Measurements from ENCODE around the gene RARB.

RARB gene

DNA sequence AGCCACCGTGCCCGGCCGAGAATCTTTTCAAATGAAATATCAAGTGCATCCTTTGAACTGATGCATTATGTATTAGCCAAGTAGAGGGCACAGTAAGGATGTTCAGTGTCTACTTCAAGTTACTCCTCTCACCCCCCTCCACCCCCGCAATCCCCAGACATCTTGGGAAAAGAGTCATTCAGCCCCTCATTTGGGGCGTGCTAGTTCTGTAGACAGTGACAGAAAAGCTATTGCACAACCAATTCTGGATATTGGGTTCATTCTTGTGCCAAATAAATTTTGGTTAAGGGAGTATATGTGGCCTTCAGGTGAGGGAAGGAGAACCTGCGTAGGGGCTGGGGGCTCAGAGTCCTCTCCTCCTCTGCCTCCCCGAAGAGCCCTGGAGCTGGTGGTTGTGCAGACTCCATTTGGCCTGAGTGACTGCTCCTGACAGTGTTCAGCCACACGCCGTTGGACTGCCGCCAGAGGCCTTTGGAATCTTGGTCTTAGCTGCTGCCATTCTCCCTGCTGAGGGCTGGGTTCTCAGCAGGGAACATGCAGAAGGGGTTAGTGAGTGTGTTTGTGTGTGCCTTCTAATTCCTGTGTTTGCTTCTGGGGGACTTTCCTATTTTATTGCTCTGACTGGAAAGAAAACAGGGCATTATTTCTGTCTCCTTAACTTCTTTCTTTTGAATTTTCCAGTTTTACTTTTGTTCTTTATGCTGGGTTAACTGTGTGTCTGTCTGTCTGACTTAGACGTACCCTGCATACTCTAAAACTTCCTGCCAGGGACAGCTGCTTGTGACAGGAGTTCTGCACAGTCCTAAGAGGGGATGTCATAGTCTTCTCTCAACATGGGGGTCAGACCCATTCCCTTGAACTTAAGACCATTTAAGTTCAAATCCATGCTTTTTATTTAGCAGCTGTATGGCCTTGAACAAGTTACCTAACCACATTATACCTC lies 21.0 kb downstream of the RARB start:
- DNase-seq, result peak; percentile 63 to 88

DNA sequence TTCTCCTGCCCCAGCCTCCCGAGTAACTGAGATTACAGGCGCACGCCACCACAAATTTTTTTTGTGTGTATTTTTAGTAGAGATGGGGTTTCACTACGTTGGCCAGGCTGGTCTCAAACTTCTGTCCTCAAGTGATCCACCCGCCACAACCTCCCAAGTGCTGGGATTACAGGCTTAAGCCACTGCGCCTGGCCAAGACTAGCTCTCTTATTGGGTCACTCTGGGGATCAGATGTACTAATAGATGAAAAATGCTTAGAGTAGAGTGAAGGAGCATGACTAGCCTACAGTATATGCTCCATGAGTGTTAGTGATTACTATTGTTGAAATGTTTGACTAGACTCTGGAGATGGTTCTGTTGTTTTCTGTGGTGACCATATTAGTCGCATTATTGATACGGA lies 21.8 kb downstream of the RARB start:
- DNase-seq, result no peak

DNA sequence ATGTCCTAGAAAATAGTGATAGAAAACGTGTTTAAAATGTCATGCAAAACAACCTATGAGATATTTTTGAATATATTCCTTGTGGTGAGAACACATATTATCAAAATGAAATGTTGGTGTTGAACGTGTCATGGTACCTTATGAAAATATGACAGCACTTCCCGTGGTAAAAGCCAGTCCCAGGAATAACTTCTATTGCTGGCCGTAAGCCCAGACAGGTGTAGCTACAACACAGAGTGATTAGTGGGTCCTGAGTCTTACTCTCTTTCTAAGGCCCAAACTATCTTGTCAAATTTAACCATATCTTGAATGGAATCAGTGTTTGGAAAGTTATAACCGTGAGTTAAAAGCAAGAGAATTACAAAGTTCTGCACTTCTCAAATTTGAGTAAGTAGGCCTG lies 24.1 kb downstream of the RARB start:
- DNase-seq, result no peak

DNA sequence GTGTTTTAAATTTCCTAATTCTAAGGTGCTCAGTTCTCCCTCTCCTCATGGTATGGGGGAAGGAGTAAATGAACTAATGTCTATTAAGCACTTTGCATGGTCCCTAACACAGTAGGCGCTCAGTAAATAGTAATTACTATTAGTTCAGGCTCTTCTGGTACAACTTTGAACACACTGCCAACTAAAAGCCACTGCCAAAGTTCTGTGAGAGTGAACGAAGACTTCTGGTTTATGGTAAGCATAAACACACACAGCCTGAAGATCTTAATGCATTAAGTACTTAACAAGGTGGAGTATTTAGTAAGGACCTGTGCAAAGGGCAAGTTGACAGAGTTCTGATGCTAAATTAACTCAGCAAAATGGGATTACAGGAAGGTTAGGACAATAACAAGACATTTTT lies 24.7 kb downstream of the RARB start:
- peak in 1 of 2 experiments; percentile 13 for DNase-seq

DNA sequence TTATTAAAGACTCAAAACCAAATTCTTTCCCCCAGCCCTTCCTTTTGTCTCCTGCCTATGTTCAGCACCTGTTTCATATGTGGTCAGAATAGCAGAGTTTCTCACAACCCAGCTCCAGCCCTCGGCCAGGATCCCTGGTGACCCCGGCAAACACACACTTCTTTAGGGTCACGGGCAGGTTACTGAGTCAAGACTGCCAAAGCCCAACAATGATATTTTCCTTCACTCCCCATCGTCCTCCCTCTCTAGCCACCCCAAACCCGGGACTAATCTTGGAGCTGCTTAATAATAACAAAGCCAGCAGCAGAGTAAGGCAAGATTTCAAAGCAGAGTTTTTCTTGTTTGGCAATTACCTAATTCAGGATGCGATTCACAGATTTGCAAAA lies 25.5 kb downstream of the RARB start:
- DNase-seq, result no peak

DNA sequence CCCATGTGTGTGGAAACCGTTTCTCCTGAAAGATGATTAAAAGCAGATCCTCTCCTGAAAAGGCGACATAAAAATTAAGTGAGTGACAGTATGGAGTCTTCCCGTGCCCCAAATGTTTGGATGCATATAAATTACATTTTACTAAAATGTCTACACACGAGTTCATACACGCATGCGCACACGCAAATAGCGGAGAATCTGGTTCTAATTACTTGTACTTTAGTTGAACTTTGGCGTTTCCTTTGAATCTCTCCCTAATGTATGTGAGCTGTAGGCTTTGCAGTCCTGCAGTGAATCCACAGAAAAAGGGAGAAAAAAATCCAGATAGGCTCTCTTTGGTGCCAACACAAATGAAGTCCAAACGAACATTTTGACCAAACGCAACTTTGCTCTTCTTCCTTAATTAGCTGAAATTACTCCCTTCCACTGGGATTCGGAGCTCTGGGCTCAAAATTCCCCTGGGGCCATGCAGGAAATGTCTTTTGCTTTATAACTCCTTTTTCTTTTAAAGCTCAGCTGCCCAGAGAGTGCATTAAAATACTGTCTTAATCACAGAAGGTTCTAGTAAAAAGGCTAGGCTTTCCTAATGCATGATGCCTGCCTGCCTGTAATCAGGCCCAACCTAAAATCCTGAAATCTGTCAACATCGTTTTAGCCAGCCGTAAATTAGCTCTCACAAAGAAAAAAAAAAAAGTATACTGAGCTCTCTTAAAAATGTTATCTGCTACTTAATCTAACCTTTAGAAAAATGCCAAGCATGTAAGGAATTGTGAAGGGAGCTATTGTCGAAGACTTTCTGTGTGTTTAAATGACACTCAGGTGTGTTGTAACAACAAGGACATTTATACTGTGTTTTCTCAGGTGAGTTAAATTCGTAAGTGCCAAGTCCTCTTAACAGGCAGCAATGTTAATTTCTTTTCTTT lies 26.2 kb downstream of the RARB start:
- DNase-seq, result no peak

DNA sequence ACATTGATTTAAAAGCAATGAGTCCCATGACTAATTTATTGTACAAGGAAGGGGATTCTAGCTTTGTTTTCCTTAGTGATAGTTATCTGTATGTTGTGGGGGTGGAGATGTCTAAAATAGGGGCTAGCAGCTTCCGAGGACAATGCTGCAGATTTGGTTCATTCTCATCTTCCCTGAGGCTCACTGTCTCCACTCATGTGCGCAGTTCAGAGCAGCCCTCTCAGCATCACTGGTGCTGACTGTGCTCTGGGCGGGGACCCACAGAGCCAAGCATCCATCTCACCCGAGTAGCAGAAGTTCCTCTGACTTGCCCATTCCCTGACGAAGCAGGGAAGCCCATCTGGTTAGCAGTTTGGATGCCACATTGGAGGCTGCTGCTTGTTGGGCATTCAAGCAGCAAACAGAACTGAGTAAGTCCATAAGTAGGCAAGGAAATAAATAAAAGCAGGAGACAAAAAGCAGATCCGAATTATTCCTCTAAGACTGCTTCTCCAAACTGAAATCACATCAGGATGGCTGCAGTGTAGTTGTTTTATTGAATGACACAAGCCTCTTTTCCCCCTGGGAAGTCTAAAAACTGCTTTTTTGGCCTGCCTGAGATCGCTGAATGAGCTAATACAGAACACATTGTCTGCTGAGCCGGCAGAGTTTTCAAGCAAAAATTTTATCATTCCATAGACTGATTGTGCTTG lies 27.5 kb downstream of the RARB start:
- peak; percentile 76 to 84 for DNase-seq

DNA sequence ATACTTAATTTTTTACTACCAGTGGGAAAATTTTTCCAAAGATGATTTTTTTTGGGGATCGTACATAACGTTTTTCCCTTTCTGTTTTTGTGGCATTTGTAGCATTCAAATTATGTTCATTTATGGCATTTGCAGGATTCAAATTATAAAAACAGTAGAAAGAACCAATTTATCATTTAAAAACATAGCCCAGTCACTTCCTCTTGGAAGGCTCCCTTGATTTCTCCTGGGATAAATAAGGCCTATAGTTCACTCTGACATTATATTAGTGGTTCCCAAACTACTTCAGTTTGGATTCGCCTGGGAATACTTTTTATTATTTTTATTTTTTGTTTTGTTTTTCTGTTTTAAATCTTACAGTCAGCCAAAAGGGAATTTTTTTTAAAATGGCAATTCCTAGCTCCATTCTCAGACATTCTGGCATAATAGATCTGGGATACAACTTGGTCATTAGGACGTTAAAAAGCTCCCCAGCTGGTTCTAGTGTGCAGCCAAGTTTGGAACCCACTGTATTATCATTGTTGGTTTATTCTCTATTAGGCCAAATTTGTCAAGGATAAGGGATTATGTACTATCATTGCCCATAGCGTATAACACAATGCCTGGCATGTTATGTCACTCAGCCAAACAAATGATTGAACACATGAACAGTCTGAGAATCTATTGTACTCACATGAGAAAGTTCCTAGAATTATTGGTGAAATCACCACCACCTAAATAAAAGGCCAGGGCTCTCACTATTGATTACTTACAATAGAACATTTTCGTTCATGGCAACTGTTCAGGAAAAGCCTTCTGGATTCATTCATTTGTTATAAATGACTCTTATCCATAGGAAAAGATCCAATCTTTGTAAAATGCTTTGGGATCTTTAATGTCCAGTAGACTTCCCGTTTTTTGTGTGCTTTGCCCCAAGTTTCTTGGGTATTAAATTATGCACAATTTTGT lies 28.9 kb downstream of the RARB start:
- DNase-seq, result peak; percentile 14 to 51

DNA sequence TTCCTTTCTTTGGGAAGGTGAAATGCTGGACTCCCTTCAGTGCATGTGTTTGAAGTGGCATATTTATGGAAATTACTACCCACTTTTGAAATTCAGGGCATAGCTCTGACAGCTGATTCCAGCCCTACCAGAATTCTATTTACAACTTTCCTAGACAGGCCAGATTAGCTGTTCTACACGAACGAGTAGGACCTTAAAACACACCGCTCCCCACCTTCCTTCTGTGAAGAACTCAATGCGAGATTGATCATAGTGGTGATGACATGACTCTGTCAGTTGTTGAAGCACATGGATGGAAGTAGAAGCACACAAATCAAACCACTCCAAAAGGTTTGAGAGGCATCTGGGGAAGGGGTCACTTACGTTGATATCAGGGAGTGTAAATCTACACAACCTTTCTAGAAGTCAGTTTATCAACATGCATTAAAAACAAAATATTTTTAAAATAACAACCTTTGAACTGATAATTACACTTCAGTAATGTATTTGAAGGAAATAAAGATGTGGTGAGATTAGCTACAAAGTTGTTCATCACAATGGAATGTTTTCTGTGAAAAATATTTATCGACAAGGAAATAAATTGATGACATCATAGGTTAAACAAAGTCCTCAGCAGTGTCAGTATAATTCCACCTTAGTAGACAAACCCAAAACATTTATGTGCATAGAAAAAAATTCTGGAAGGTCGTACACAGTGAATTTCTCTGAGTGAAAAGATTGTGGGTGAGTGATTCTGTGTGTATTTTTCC lies 29.8 kb downstream of the RARB start:
- DNase-seq, result no peak

DNA sequence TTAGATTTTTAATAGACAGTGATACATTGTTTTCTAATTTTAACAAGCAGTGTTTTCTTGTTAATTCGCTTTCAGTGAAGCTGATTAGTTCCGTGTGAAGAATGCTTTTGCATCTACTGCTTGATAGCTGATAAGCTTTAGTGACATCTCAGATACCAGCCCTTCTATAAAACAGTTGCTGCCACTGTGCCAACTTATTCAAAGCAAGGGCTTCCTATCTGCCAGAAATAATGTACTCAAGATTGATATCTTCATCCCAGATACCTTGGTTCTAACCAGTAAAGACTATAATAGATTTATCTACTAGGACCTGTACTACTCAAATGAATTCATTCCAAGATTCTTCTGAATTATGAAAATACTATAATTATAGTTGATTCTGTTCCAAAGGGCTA lies 30.4 kb downstream of the RARB start:
- DNase-seq, result no peak

DNA sequence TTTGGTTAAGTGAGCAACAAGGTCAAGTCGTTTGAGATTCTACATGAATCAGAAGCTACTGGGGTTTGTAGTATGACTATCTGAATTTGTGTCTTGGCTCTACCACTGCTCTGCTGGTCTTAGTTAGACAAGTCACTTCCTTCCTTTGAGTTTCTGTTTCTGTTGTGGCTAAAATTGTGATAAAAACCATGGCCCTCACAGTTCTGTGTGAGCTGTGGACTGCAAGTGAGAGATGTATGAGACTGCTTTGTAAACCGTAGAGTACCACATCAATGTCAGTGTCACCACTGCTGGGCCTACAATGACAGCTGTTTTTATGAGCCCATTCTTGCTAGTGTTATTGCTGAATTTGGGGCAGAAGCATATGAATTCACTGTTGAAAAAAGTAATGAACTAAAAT lies 32.7 kb downstream of the RARB start:
- no peak for DNase-seq

DNA sequence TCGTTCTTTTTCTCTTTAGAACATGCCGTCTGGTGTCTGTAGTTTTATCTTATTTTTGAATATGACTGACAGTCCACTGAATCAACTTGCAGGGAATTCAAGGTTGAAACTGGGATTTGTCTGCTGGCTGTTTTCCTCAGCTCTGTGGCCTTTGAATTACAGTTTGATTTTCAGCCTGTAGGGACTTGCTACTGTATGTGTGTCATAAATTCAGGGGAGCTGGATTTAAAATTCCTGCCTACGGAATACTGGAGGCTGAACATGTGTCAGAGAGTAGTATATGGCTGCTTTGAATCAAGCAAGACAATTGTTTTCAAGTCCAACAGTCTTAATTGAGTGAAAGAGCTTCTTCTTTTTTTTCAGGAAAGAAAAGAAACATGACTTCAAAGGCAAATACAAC lies 33.9 kb downstream of the RARB start:
- DNase-seq, result no peak

DNA sequence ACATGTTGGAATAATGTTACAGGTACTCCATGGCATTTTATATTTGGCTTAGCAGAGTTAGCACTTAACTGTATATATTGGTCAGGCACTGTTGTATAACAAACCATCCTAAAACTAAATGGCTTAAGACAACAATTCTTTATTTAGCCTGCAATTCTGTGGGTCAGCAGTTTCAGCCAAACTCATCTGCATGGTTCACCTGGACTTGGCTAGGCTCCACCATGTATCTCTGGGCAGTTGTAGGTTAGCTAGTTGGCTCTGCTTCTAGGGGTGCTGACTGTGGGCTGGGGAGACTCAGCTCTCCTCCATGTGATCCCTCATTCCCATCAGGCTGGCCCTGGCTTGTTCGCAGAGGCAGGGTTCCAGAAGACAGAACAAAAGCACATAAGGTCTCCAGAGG lies 34.4 kb downstream of the RARB start:
- no peak for DNase-seq

DNA sequence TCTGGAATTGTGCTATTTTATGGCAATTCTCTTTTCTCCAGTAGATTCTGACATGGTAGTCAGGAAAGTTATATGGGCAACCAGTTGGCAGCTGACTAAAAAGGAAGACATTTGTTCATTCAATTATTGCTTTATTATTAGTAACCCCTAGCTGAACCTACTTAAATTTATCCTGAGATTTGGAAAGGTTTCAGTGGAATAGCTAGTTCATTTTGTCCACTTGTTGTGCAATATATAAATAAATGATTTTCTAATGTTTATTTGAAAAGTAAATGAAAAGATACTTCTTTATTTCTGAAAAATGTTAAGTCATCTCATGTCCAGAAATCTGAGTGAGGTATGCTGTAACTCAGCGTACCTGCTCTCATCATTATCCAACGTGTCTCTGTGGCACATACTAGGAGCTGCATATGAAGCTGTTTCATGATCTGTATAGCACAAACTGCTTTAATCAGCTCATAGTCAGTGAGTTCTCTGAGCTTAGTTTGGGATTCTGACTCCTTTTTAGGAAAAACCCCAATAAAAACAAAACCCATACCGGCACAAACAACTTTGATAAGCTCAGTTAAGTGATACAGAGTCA lies 35.9 kb downstream of the RARB start:
- no peak for DNase-seq

DNA sequence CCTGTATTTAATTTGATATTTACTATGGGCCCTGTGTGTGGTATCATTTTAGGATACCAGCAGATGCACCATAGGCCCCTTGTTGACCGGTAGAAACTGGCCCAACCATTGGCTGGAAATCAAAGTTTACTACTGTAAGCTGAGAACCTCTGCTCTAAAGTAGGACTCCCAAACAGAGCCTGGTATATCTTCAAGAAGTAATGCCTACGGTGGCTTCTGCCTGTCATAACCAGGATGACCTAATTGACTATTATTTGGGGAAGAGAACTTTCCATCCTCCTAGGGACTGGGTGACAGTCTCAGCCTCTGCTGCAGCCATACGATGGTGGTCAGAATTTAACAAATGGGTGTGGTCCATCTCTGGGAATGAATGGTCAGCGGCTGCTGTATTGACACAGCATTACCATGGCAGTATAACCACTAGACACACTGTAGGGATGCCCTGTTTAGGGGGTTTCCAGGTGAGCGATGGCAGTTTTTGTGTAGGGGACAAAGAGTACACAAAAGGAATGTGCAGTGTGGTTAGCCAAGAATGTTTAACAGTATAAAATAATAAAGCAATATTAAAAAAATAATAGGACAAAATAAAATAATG lies 37.3 kb downstream of the RARB start:
- no peak for DNase-seq

DNA sequence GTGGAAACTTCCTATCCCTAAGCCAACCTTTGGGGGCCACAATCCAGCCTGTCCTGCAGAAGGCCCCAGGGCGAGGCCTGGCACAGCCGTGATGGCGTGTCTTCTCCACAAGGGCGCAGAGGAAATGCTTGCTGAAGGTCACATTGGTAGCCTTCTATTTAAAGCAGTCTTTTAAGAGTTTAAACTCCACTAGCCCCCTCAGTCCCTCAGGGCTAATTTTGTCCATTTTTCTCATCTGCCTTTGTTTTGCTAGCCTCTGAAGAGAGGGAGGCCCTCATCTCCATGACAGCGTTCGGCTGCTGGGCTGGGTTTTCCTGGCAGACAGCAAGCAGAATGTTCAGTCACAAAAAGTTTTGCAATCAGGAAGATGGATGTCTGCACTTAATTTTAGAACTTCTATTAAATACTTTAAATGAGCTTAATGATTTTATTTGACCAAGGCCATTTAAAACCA lies 40.8 kb downstream of the RARB start:
- no peak for DNase-seq

DNA sequence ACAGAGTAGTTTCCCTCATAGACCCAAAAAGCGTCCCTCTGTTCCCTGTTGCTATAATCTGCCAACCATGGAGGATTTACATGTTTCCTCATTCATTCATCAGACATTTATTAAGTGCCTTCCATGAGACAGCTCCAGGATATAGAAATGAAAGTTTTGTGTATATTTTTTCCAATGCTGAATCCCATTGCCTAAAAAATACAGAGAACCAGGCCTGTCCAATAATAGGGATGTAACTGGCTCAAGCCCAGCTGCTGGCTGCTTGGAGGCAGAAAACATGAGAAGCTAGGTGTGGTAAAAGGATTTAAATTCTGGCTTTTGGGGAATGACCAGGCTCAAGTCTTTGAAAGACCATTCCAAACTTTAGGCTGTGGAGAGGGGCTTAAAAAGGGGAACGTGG lies 41.5 kb downstream of the RARB start:
- no peak for DNase-seq

DNA sequence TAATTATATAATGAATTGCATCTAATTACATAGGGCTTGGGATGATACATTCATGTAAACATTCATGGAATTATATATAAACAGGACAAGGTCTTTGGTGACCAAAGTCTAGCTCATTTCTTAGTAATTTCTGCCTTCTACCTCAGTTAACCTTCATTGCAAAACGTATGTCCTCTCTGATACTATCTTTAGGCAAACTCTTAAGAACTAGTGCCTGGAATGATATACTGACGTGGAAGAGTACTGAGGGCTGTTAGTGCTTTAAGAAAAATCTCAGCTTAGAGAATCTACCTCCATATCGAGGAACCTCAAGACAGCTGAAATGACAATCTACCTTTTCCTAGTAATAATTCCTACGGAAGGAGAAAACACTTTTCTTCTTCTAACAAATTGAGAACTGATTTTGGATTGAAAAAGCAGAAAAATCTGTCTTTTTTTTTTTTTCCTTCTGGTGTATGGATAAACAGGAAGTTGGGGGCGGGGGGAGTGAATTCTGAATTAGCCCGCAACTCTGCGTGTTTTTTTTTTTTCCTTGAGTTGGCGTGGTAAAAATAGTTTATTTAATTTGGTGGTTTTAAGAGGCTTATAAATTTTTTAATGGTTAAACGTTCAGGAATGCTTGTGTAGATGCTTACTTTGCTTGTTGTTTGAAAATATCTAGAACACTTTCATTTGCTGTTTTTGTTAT lies 43.2 kb downstream of the RARB start:
- no peak for DNase-seq

DNA sequence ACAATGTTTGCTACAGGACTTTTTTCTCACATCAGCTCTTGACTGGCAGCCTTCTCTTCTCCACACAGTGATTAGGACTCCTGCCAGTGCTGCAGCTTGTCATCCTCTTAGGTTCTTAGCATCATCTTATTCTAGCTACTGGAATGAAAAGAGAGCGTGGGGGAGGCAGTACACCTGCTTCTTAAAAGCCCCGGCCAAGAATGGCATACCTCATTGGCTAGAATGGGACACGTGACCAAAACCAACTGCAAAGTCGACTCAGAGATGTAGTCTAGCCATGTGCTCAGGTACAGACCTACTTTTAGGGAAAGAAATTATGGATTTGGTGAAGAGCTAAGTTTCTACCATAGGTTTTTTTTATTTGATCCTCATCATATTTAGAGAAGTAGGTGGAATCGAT lies 44.1 kb downstream of the RARB start:
- no peak for DNase-seq

DNA sequence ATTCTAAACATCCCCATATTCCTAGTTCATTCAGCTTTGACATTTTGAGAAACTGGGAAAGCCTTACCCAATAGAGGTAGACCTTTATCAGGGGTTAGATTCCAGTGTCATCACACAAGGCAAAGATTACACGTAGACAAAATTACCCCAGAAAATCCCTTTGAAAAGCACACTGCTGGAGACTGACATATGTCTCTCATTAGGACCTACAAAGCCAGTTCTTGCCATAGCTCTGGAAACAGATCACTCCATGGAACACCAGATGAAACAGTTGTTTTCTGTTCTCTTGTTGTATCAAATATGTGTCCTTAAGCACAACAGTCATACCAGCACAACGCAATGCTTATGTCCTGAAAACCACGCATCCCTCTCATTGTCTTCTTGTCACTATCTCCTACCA lies 44.7 kb downstream of the RARB start:
- DNase-seq, result no peak

Data from NCI-H446 (cell line).